DMS153 treated with DMSO at 0.1 percent for 48 hours (cell line): ENCODE measurements around the gene AOPEP.

Source experiments
- DNase-seq: peaks from one replicate; lab custom pipeline; 2025; ENCODE audit not compliant: unreplicated experiment; lab: John Stamatoyannopoulos, UW

AOPEP gene

DNA sequence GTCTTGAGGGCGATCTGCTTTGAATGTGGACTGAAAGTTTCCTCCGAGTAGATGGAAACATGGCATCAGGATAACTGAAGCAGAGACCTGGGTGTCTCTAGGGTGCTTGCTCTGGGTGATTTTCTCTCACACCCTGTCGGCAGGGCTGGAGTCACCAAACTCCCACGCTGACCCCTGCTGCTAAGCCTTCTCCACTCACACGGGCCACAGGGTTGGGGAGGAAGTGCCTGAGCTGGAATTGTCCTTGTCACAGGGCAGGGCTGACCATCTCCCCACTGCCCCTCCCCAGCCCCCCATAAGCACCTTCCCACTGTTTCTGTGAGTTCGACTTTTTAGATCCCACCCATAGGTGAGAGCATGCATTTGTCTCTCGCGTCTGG is 378.1 kb downstream of the AOPEP start:
- DNase-seq, result no peak

DNA sequence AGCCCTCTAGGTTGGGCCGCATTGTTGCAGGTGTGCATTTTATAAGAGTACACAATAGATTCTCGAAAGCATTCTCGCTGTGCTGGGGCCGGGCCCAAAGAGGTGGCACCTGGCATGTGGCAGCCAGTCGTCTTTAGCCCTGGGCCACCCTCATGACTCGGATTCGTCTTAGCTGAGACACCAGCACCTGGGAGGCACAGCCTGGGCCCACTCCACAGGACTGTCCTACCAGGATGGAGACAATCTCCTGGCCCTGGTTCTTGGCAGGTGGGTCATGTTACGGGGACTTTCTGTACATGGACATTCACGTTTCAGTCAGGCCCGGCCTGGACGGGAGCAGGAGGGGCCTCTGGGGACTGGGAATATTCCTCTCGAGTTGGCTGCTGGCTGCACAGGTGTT is 378.5 kb downstream of the AOPEP start:
- no peak for DNase-seq

DNA sequence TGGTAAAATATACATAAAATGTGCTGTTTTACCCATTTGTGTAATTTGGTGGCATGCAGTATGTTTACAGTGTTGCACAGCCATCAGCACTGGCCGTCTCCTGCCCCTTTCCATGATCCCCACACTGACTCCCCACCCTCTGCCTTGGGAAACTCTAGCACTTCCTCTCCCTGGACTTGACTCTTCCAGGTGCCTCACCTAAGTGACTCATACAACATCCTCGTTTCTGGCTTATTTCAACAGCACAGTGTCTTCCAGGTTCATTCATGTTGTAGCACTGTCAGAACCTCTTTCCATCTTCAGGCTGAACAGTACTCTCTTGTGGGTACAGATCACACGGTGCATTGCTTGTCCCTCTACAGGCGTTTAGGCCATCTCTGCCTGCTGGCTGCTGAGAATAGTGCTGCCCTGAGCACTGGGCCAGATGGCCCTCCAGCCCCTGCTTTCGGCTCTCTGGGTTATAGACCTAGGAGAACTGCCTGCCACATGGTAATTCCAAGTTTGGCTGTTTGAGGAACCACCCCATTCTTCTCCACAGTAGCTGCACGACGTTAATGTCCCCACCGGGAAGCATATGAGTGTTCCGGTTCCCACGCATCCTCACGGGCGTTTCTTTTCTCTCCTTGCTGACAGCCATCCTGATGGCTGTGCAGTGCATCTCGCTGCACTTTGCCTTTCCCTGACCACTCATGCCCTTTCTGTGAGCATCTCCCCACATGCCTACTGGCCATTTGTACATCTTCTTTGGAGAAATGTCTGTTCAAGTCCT is 379.2 kb downstream of the AOPEP start:
- no peak for DNase-seq

DNA sequence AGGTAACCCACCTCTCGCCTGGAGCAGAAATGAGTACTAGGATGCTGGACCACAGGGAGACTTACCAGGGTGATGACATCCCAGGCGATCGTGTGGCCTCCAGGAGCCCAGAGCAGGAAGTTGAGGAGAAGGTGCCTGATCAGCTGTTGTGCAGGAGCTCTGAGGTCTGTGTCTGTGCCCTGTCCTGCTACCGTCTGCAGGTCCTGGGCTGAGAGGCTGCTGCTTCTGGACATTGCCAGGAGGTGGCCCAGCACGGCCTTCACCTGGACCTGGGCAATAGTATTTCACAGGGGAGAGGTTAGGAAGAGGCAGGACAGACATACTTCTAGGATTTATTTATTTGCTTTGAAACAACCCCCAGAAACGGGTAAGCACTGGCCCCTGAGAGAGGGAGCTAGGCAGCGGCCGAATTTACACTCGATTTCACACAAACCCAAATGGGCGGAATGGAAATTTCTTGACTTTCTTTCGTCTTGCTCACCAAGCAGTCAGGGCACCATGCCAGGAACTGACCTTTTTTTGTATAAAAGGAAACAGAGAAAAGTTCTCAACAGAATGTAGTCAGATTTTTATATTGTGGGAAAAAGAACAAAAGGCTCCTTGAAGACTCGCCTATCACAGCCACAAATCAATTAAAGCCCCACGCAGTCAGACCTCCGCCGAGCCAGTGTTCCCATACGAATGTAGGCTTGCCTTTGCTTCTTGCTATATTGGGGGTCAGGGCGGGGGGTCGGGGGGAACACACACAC is 380.7 kb downstream of the AOPEP start:
- DNase-seq, result no peak

DNA sequence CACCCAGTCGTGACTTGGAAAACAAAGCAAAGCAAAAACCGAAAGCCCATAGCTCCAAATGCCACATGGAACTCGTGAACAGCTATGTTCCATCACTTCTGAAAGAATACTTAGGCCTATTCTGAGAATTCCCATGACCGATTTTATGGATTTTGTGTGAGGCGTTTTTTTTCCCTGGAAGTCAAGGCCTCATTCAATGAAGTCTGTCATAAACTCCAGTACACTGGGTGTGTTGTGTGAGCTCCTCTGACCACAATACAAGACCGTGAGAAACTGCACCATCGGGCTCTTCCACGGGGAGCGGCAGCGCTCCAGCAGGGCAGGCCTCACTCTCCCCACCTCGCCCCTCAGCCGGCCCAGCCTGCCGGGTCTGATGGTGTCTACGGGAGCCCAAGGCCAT is 381.5 kb downstream of the AOPEP start:
- no peak for DNase-seq

DNA sequence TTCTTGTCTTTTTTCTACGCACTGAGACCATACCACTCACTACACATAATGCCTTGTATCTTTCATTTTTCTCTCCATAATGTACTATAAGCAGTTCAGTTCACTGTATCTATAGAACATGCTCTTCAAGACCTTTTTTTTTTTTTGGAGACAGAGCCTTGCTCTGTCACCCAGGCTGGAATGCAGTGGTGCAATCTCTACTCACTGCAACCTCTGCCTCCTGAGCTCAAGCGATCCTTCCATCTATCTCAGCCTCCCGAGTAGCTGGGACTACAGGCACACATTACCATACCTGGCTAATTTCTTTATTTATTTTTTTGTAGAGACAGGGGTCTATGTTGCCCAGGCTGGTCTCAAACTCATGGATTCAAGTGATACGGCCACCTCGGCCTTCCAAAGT is 382.3 kb downstream of the AOPEP start:
- no peak for DNase-seq

DNA sequence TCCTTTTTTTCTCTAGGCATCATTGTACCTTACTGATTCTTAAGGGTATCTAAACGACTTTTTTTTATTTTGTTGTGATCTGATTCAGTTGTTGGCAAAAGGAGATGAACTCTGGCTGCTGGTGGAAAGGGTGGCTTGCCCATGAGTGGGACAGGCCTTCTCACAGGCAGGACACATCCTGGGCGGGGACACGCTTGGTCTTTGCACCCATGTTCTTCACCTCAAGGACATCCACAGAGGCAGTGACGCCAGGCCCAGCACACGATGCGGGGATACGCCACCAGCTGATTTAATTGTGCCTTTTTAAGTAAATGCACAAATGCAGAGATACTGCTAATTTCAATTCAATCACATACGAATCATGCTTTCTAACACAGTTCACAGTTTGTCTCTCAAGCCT is 383.0 kb downstream of the AOPEP start:
- DNase-seq, result no peak

DNA sequence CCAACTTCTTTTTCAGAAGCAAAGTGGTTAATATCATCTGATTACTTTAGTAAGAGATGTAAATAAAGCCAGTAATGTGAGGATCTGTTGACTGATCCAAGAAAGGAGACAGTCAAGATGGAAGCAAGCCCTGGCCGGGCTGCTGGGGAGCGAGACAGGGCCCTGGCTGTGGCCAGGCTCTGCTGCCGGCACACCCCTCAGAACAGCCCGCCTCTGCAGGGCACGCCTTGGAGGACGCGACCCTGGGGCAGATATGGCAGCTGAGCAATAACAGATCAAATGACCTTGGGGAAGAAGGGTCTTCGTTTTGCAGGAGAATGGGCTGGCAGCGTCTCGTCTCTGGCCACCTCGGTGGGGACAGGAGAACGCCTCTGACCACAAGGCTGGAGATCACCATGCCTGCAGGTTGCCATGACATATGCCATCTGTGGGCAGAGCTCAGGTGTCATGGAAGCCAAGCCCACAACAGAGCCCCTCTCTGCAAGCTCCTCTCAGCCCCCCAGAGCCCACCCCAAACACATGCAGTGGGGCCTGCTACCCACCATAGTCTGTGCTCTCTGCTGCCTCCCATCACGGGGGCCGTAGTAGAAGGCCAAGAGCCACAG is 384.5 kb downstream of the AOPEP start:
- no peak for DNase-seq

DNA sequence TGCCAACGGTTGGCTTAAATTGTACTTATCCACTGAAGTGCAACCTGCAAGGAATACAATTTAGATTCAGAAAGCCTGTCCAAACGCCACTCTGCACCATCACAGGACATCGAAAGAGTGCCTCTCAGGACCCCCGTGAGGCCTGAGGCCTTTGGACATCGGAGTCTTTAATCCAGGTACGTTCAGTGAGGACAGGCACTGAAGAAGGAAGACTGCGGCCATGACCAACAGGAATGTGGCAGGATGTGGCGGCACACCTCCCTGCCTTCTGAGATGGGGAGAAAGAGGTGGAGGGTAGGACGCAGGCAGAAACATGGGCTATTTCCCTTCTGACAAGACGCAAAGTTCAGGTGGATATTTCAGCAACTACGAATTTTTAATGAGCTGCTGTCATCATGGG is 385.2 kb downstream of the AOPEP start:
- no peak for DNase-seq

DNA sequence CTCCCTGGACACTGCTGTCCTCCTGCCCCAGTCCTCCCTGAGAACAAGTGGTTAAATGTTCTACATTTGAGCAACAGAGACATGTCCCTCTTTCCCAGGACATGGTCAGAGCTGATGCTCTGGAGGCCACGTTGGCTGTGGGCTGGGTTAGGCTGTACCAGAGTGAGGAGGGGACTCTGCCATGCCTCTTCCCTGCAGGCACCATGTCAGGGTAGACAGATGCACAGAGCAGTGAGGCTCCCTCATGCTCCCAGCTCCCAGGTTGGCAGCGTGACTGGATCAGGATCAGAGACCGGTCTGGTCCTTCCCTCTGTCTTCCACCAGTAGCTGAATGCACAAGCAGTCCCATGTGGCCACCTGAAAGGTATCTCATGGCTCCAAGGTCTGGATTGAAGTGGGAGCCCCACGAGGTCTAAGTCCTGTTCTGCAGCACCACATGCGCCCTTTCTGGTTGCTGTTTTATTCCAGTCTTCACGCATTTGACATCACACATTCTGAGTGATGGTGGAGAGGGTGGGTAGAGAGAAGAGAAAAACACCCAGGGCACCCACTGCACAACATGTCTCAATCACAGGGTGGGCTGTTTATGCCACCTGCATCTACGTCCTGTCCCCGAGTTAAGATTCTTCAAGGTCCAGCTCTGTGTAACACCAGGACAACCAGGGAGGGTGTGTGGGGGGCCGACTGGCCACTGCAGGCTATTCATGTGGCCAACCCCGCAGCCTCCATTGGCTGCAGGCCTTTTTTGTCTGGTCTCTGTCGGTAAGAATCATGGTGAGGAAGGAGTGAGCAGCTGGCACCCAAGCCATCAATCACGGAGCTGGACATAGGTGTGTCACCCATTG is 386.2 kb downstream of the AOPEP start:
- DNase-seq, result no peak

DNA sequence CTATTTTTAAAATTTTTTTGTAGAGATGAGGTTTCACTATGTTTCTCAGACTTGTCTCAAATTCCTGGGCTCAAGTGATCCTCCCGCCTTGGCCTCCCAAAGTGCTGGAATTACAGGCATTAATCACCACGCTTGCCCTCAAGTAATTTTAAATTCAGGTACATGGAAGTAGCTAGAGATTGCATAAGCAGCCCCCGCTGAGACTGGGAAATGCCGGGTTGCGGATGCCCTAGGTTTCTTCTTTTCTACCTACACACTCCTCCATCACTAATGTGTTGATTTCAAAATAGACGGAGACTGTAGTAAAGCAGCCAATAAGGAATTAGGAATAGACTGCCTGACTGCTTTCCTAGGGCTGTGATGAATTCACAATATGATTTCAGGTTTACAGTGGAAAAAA is 388.6 kb downstream of the AOPEP start:
- DNase-seq, result no peak

DNA sequence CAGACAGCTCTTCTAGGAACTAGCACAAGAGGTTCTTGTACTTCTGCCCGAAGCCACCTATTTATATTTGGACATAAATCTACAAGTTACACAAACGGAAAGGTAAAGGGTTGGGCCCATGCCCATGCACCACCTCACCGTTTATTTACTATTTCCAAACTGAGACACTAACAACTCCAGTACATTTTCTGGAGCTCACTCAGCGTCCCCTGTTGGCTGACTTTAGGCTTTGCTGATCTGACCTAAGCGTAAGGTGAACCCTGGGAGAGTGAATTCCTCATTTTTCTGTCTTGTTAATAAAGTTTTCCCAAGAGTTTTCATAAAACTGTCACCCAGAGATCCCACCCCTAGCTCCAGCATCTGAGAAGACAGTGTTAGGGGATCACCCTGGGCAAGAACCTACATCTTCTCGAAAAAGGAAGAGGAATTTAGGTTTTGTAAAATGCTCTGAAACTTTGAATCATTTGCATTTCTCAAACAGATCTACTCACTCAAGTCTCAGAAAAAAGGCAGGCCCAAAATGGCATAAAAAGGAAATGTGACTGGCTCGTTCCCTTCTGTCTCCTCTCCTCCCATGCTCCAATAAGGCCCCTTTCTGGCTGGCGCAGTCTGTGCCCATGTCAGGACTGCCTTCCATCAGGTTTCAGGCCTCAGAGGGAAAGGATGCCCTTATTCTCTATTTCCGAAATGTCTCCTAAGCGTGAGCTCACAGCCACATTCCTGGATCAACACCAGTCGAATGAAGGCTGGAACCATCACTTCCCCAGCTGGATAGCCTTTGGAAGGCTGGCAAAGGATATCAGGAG is 389.7 kb downstream of the AOPEP start:
- no peak for DNase-seq

DNA sequence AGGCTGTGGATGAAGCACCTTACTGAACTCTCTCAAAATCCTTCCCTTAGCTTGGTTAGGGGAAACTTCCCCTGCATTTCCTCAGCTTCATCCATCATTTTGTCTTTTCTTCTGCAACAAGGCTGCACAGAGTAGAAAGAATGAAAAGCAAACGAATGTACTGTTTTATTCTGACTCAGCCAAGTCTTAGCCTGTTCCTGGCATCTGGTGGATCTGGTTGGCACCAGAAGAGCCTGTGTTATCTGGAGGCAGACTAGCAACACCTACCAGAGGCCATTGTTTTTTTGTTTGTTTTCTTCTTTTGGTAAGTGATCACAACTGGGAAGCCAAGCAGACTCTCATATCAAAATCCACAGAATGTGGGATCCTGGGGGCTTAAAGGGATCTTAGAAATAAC is 390.3 kb downstream of the AOPEP start:
- no peak for DNase-seq

DNA sequence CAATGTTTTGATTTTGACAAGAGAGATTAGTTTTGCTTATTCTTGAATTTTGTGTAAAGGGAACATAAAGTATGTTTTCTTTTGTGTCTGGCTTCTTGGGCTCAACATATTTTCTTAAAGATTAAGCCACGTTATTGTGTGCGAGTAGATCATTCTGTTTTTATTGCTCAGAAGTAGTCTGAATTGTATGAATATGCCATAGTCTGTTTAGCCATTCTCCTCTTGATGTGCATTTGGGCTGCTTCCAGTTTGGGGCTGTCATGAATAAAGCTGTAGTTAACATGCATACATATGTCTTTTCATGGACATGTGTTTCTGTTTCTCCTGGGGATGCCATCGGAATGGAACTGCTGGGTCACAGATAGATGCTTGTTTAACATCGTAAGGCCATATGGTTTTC is 392.1 kb downstream of the AOPEP start:
- DNase-seq, result no peak

DNA sequence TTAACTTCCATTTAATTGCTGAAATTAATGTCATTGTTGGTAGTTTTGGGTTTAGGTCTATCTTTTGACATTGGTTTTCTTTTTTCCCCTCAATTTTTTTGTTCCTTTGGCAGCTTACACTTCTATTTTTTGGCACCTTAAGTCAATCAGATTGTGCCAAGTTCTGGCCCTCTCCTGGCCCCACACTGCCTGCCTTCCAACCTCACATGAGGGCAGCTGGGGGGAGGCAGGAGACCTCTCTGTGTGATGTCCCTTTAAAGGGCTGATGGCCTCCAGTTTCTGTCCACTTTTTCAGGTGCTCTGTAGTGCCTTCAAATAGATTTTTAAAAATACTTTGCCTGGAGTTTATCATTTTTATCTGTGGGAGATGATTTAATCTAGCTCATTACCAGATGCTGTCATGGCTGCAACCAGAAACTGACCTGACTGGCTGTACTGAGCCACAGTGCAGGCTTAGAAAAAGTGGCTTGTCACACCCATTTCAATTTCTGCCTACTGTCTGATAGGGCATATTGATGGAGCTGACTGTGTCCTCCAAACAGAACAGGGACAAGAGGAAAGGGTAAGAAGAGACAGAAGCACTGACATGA is 394.4 kb downstream of the AOPEP start:
- DNase-seq, result no peak

DNA sequence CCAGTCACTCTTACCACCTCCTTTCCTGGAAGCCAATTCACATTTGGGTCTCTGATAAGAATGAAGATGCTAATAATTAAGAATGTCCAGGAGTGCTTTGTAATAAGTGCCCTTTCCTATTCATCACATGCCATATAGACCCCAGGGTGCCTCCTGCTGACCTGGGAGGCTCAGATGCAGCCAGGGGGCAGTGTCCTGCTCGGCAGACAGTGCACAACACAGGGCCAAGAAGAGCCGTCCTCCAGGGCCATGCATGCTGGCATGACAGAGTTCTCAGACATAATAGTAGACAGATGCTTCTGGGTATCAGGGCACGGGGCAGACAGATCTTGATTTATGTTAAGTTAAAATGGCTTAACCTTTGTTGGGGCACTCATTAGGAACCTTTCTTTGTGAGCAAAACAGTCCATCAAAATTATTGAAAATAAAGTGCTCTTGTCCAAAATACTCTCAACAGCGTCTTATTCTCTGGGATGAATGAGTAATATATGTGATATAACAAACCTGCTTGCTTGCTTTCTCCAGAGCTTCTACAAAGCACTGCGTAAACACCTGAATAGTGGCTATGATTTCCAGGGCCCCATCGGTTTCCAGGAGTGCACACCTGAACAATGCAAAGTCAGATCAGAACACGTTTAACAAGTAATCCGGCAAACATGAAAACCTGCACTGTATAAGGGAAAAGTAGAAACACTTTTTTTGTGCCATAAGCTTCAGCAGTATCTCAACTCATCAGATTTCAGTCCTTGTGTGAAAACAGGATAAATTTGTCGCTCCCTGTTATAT is 398.3 kb downstream of the AOPEP start:
- DNase-seq, result peak; percentile 78

DNA sequence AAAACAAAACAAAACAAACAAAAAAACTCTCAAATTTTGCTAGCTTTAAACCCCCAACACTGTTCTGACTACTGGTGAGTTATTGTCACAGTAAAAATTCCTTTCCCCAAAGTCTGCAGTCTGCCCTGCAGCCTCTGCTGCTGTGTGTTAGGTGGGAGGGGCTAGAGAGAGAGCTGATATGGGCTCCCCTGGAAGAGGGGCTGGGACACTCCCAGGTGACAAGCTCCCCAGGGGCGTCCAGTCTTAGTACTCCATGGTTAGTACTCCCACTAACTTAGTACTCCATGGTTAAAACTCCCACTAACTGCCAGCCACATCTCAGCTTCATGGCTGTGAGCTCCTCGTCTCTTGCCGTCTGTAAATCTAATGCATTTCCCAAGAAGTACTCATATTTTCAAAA is 399.2 kb downstream of the AOPEP start:
- DNase-seq, result no peak

DNA sequence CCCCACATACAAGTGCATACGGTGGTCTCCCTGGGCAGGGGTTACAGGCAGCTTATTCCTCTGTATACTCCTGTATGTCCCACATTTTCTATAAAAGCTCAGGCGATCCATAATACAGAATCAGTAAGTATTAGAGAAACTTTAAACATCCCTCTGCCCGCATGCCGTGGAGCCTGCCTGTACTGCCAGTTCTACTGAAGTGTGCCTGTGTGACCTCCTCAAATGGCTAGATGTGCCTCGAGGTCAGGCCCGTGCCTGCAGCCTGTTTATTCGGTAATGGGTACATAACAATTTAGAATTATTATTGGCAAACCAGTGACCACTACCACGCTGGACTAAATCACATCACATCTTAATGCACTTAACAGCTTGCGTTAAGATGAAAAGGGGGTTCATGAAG is 400.2 kb downstream of the AOPEP start:
- DNase-seq, result no peak
